ENCODE results near the gene GMNN.

GMNN gene

GRCh38 chr6:24818346-24818745, 43.6 kb downstream of the GMNN start:
- DNase-seq = no peak

GRCh38 chr6:24821860-24822444, 47.2 kb downstream of the GMNN start:
- no peak for DNase-seq

GRCh38 chr6:24822696-24823095, 48.0 kb downstream of the GMNN start:
- DNase-seq = no peak

GRCh38 chr6:24823185-24823584, 48.4 kb downstream of the GMNN start:
- no peak for DNase-seq

- DNase-seq = no peak
These were observed 49.6 kb downstream of the GMNN start for GRCh38 chr6:24824142-24824938.

- no peak for DNase-seq
These were observed 50.4 kb downstream of the GMNN start for GRCh38 chr6:24825130-24825630.

GRCh38 chr6:24827162-24827561, 52.4 kb downstream of the GMNN start:
- no peak for DNase-seq

GRCh38 chr6:24827970-24828369, 53.2 kb downstream of the GMNN start:
- DNase-seq = no peak

- DNase-seq = peak in 1 of 6 experiments; percentile 34
These were observed 54.9 kb downstream of the GMNN start for GRCh38 chr6:24829657-24830056.

- no peak for DNase-seq
These were observed 57.3 kb downstream of the GMNN start for GRCh38 chr6:24831771-24832716.

GRCh38 chr6:24832794-24833193, 58.1 kb downstream of the GMNN start:
- DNase-seq = no peak

GRCh38 chr6:24833711-24834386, 59.1 kb downstream of the GMNN start:
- no peak for DNase-seq
